ENCODE measurements around the gene ICA1. TPM values are rescaled to one million over a fixed set of nuclear protein-coding genes. Genes with fewer than 3 reads are reported as not detected.

The ICA1 gene
- total RNA-seq, 1 donor: 2.2 TPM

DNA sequence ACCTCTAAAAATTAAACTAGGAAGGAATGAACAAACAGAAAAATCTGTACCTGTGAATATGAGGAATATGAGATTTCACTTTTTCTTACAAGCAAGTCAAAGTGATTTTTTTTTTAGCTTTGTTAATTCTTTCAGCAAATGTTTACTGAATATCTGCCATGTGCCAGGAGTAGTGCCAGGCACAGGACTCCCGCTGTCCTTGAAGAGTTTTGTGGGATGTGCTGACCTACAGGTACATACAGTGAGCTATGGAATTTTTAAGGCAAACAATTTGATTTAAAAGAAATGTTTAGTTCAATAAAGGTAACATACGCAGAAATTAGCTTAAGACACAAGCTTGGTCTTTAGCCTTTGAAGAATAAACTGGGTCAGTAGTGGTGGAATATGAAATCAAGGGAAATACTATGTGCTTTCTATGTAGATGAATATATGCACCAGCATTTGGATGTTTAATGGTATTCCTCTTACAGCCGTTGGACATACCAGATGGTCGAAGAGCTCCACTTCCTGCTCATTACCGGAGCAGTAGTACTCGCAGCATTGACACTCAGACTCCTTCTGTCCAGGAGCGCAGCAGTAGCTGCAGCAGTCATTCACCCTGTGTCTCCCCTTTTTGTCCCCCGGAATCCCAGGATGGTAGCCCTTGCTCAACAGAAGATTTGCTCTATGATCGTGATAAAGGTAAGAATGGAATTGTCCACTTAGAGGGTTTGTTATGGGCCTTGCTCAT lies 191.4 kb downstream of the ICA1 start:
- H3K27ac ChIP-seq (ENCODE audit: low read depth, low read length): no peak overlapping the region
- peaks cover 4% of the 10 kb centered on the region for H3K36me3 ChIP-seq (ENCODE audit: insufficient read depth, low read length)
- H3K27me3 ChIP-seq (ENCODE audit: insufficient read depth, low read length): no peaks in the 10 kb centered on the region
- peaks cover 21% of the 10 kb centered on the region for H3K79me2 ChIP-seq (ENCODE audit: insufficient read depth, low read length)
- no peak overlapping the region for H3K4me2 ChIP-seq (ENCODE audit: insufficient read depth, low read length)
- H2AFZ ChIP-seq (ENCODE audit: low read length): no peak overlapping the region
- H3K9me3 ChIP-seq (ENCODE audit: low read depth, low read length): no peaks in the 10 kb centered on the region
- no peak for DNase-seq (ENCODE audit: insufficient read length, low spot score, missing footprints)
- H4K20me1 ChIP-seq (ENCODE audit: insufficient read depth, low read length): no peaks in the 10 kb centered on the region
- TF ChIP-seq, protein P1, sequence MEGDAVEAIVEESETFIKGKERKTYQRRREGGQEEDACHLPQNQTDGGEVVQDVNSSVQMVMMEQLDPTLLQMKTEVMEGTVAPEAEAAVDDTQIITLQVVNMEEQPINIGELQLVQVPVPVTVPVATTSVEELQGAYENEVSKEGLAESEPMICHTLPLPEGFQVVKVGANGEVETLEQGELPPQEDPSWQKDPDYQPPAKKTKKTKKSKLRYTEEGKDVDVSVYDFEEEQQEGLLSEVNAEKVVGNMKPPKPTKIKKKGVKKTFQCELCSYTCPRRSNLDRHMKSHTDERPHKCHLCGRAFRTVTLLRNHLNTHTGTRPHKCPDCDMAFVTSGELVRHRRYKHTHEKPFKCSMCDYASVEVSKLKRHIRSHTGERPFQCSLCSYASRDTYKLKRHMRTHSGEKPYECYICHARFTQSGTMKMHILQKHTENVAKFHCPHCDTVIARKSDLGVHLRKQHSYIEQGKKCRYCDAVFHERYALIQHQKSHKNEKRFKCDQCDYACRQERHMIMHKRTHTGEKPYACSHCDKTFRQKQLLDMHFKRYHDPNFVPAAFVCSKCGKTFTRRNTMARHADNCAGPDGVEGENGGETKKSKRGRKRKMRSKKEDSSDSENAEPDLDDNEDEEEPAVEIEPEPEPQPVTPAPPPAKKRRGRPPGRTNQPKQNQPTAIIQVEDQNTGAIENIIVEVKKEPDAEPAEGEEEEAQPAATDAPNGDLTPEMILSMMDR (IDR thresholded peaks at IDR 0.05; ENCODE audit: extremely low read depth, low read depth, low read length): no peak
- H3K4me1 ChIP-seq (ENCODE audit: insufficient read depth, low read length): peaks cover 11% of the 10 kb centered on the region
- H3K4me3 ChIP-seq (ENCODE audit: insufficient read depth, low read length): no peak overlapping the region

DNA sequence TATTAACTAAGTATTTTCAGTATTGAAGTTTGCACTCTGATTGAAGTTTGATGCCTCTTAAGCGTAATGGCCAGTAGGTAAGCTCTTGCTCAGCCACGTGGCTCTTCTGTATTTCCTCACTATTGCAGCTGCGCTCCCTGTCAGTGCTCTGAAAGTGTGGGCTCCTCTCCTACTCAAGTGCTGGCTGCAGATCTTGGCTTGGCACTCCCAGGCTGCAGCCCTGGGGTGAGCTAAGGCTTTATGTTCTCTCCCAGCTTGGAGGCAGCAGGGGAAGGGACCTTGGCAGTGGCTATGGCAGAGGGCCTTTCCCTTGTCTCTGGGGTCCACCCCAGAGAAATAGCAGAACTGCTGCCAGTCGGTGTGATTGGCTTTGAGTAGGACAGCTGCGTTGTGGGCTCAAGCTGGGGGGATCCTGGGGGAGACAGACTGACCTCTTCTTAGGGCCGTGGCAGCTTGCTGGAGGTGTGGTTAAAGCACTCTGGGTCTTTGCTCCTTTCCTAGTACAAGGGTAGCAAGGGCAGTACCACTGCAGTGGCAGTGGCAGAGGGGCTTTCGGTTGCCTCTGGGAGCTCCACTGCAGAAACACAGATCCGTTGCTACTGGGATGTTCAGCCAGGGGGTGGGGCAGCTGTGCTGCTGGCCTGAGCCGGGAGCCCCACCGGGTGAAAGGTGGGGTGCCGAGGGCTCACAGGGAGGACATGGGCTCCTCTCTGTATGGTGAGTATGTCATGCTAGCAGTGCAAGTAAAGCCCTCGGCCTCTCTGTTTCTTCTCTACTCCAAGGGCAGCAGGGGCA lies 192.9 kb downstream of the ICA1 start:
- Histone ChIP-seq H3K79me2 (ENCODE audit: insufficient read depth, low read length) (peaks cover 21% of the 10 kb centered on the region), H4K20me1 (ENCODE audit: insufficient read depth, low read length) (no peaks in the 10 kb centered on the region), H3K9me3 (ENCODE audit: low read depth, low read length) (no peaks in the 10 kb centered on the region), H3K27me3 (ENCODE audit: insufficient read depth, low read length) (no peaks in the 10 kb centered on the region), H3K4me2 (ENCODE audit: insufficient read depth, low read length) (no peak overlapping the region), H2AFZ (ENCODE audit: low read length) (no peak overlapping the region), H3K4me3 (ENCODE audit: insufficient read depth, low read length) (no peak overlapping the region), H3K27ac (ENCODE audit: low read depth, low read length) (no peak overlapping the region), H3K4me1 (ENCODE audit: insufficient read depth, low read length) (peaks cover 16% of the 10 kb centered on the region), H3K36me3 (ENCODE audit: insufficient read depth, low read length) (peaks cover 4% of the 10 kb centered on the region)
- DNase-seq (ENCODE audit: insufficient read length, low spot score, missing footprints): no peak
- TF ChIP-seq, protein P1 (IDR thresholded peaks at IDR 0.05; ENCODE audit: extremely low read depth, low read depth, low read length): no peak

DNA sequence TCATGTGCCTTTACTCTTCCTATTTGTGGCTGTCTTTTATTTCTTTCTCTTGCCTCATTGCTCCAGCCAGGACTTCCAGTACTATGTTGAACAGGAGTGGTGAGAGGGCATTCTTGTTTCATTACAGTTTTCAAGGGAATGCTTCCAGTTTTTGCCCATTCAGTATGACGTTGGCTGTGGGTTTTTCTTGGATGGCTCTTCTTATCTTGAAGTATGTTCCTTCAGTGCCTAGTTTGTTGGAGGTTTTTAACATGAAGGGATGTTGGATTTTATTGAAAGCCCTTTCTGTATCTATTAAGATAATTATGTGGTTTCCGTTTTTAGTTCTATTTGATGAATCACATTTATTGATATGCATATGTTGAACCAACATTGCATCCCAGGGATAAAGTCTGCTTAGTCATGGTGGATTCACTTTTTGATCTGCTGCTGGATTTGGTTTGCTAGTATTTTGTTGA lies 196.6 kb downstream of the ICA1 start:
- Histone ChIP-seq H3K9me3 (ENCODE audit: low read depth, low read length) (no peaks in the 10 kb centered on the region), H3K27me3 (ENCODE audit: insufficient read depth, low read length) (no peaks in the 10 kb centered on the region), H3K4me1 (ENCODE audit: insufficient read depth, low read length) (peaks cover 20% of the 10 kb centered on the region), H3K4me2 (ENCODE audit: insufficient read depth, low read length) (peak overlapping the region; percentile 70), H3K79me2 (ENCODE audit: insufficient read depth, low read length) (peaks cover 21% of the 10 kb centered on the region), H3K27ac (ENCODE audit: low read depth, low read length) (peak overlapping the region; percentile 97), H3K4me3 (ENCODE audit: insufficient read depth, low read length) (peak overlapping the region; percentile 10), H4K20me1 (ENCODE audit: insufficient read depth, low read length) (no peaks in the 10 kb centered on the region), H3K36me3 (ENCODE audit: insufficient read depth, low read length) (no peaks in the 10 kb centered on the region), H2AFZ (ENCODE audit: low read length) (no peak overlapping the region)
- peak; percentile 6 for DNase-seq (ENCODE audit: insufficient read length, low spot score, missing footprints)
- TF ChIP-seq, protein P1 (IDR thresholded peaks at IDR 0.05; ENCODE audit: extremely low read depth, low read depth, low read length): no peak

DNA sequence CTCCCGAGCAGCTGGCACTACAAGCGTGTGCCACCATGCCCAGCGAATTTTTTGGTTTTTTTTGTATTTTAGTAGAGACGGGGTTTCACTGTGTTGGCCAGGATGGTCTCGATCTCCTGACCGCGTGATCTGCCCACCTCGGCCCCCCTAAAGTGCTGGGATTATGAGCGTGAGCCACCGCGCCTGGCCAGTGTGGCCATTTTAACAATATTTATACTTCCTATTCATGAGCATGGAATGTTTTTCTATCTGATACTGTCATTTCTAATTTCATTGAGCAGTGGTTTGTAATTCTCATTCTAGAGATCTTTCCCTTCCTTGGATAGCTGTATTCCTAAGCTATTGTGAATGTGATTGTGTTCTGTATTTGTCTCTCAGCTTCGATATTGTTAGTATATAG lies 197.1 kb downstream of the ICA1 start:
- H3K9me3 ChIP-seq (ENCODE audit: low read depth, low read length): no peaks in the 10 kb centered on the region
- peak overlapping the region; percentile 10 for H3K4me3 ChIP-seq (ENCODE audit: insufficient read depth, low read length)
- H2AFZ ChIP-seq (ENCODE audit: low read length): no peak overlapping the region
- H3K27ac ChIP-seq (ENCODE audit: low read depth, low read length): peak overlapping the region; percentile 97
- peak overlapping the region; percentile 69 for H3K4me2 ChIP-seq (ENCODE audit: insufficient read depth, low read length)
- no peaks in the 10 kb centered on the region for H4K20me1 ChIP-seq (ENCODE audit: insufficient read depth, low read length)
- no peak for DNase-seq (ENCODE audit: insufficient read length, low spot score, missing footprints)
- no peaks in the 10 kb centered on the region for H3K27me3 ChIP-seq (ENCODE audit: insufficient read depth, low read length)
- H3K36me3 ChIP-seq (ENCODE audit: insufficient read depth, low read length): no peaks in the 10 kb centered on the region
- peaks cover 24% of the 10 kb centered on the region for H3K4me1 ChIP-seq (ENCODE audit: insufficient read depth, low read length)
- H3K79me2 ChIP-seq (ENCODE audit: insufficient read depth, low read length): peaks cover 21% of the 10 kb centered on the region
- TF ChIP-seq, protein P1 (IDR thresholded peaks at IDR 0.05; ENCODE audit: extremely low read depth, low read depth, low read length): no peak
